Measurements from ENCODE around the gene PPP2R1B. TPM values are rescaled to one million over a fixed set of nuclear protein-coding genes. Genes with fewer than 3 reads are reported as not detected.

PPP2R1B gene
- total and polyA plus RNA-seq, 2 of the 8 experiments (the other 6 are each of a cell fraction or from before 2014, with no cell fraction given), result 25.8 to 87.0 TPM

DNA sequence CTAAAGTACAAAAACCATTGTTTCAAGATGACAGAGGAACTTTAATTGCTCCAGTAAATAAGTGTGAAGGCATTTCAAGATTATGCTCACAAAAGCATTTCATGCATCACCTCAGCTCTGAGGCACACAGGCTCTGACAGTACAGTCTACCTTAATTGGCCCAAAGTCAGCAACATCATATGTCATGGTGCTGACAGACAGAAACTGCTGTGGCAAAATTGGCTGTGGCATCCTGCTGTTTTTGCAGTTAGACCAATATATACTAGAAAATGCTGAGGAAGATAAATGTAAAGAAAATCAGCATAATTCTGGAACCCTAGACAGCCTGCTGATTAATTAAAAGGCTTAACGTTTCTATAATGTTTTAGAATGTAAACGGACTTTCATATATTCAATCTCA is 34.9 kb upstream of the PPP2R1B start:
- no peak overlapping the region for H3K23ac ChIP-seq (ENCODE audit: insufficient read length)
- no peak overlapping the region for H3K56ac ChIP-seq (replicated peaks; ENCODE audit: insufficient read length, low read depth, low read length)
- no peak overlapping the region for H2BK5ac ChIP-seq (ENCODE audit: low read depth, low read length)
- H3K14ac ChIP-seq (ENCODE audit: insufficient read length), result no peak overlapping the region
- H4K91ac ChIP-seq (replicated peaks; ENCODE audit: insufficient read length, low read length), result no peak overlapping the region
- no peak overlapping the region for H2AK5ac ChIP-seq (ENCODE audit: low read depth, low read length)
- no peaks in the 10 kb centered on the region for H3K27me3 ChIP-seq (replicated peaks in 1 of 4; ENCODE audit: control insufficient read depth in 3 of 4, extremely low read depth in 1 of 4, insufficient read depth in 3 of 4, low read length in 3 of 4)
- no peaks in the 10 kb centered on the region for H3K79me2 ChIP-seq (ENCODE audit: control insufficient read depth in 1 of 2, insufficient read depth in 2 of 2, low read length in 2 of 2)
- no peak overlapping the region for H2BK15ac ChIP-seq (ENCODE audit: low read length)
- H2BK12ac ChIP-seq (ENCODE audit: low read depth, low read length), result no peak overlapping the region
- no peaks in the 10 kb centered on the region for H3K23me2 ChIP-seq (ENCODE audit: low read depth, low read length)
- no peak overlapping the region for H4K5ac ChIP-seq (ENCODE audit: insufficient read length, low read depth, low read length)
- DNase-seq (ENCODE audit: low read depth in 1 of 2, low spot score in 2 of 2), result no peak
- H4K20me1 ChIP-seq (replicated peaks in 1 of 2; ENCODE audit: control insufficient read depth in 1 of 2, insufficient read depth in 2 of 2, low read length in 2 of 2), result no peaks in the 10 kb centered on the region
- H4K8ac ChIP-seq (ENCODE audit: extremely low read depth, insufficient read depth, low read length), result no peak overlapping the region
- H2BK120ac ChIP-seq (replicated peaks; ENCODE audit: low read depth, low read length), result no peak overlapping the region
- no peak overlapping the region for H2AFZ ChIP-seq (ENCODE audit: low read length)
- POLR2A ChIA-PET (ENCODE audit: partially characterized antibody), result no interaction called here
- H3K4ac ChIP-seq (replicated peaks; ENCODE audit: insufficient read length, low read depth, low read length), result no peak overlapping the region
- FAIRE-seq, result no peak
- no peak overlapping the region for H3K4me3 ChIP-seq (ENCODE audit: extremely low read depth in 1 of 4, insufficient read depth in 2 of 4, low read depth in 3 of 4, low read length in 4 of 4)
- H3K36me3 ChIP-seq (ENCODE audit: control insufficient read depth in 2 of 4, insufficient read depth in 4 of 4, low read length in 3 of 4), result no peaks in the 10 kb centered on the region; a peak in 2 of 8 replicates
- no peaks in the 10 kb centered on the region for H3K9me3 ChIP-seq (ENCODE audit: insufficient read depth in 2 of 2, low read depth in 1 of 2, low read length in 1 of 2)
- whole genome bisulfite sequencing, 2 experiments (ENCODE audit: extremely low coverage in 1 of 2, insufficient coverage in 1 of 2, insufficient read length in 1 of 2, insufficient replicate concordance in 2 of 2, low coverage in 1 of 2, low lambda C conversion rate in 2 of 2, missing lambda C conversion rate in 1 of 2), result 82% methylated on average over 2 of the region's 2 CpGs; no CpG with 5 or more reads in 1 of the 2 experiments
- CTCF ChIA-PET (ENCODE audit: partially characterized antibody), result interaction anchor here (2.0 kb wide), 1 partner anchor 25 kb away, joined by 6 read pairs; no protein-coding TSS in a partner anchor
- no peak overlapping the region for H3K27ac ChIP-seq (ENCODE audit: low read depth, low read length)
- no peaks in the 10 kb centered on the region for H3K4me1 ChIP-seq (replicated peaks in 1 of 4; ENCODE audit: control insufficient read depth in 3 of 4, insufficient read depth in 4 of 4, low read length in 3 of 4)
- H2BK20ac ChIP-seq (ENCODE audit: low read length), result no peak overlapping the region
- no peaks in the 10 kb centered on the region for H3K79me1 ChIP-seq (ENCODE audit: low read depth, low read length)
- H3K9ac ChIP-seq (replicated peaks in 1 of 4; ENCODE audit: extremely low read depth in 1 of 4, low read depth in 3 of 4, low read length in 3 of 4), result no peak overlapping the region
- H3K4me2 ChIP-seq (ENCODE audit: insufficient read depth in 1 of 2, low read depth in 2 of 2, low read length in 2 of 2), result no peak overlapping the region
- H3K18ac ChIP-seq (ENCODE audit: extremely low read depth, low read length), result no peak overlapping the region
- TF ChIP-seq BACH1 (IDR thresholded peaks at IDR 0.05; ENCODE audit: low read length) (no peak), HDAC6 (IDR thresholded peaks at IDR 0.05; ENCODE audit: low read depth, low read length) (no peak), MAFK (IDR thresholded peaks at IDR 0.05; ENCODE audit: low read depth, low read length) (no peak), RNF2 (IDR thresholded peaks at IDR 0.05; ENCODE audit: borderline replicate concordance, low read depth, low read length, missing control alignments, poor library complexity, severe bottlenecking) (no peak), SP4 (IDR thresholded peaks at IDR 0.05; ENCODE audit: low read length) (no peak), JUN (IDR thresholded peaks at IDR 0.05; ENCODE audit: low read depth, low read length) (no peak), CEBPB (IDR thresholded peaks at IDR 0.05; ENCODE audit: low read depth, low read length) (no peak), SRF (IDR thresholded peaks at IDR 0.05; ENCODE audit: low read depth, low read length) (no peak), CBX8 (IDR thresholded peaks at IDR 0.05; ENCODE audit: borderline replicate concordance, low read depth, low read length) (no peak), ZNF274 (IDR thresholded peaks at IDR 0.05; ENCODE audit: borderline replicate concordance, extremely low read depth, low read length) (no peak), SIX5 (IDR thresholded peaks at IDR 0.05; ENCODE audit: low read depth, low read length) (no peak)
- TF ChIP-seq, protein P1, sequence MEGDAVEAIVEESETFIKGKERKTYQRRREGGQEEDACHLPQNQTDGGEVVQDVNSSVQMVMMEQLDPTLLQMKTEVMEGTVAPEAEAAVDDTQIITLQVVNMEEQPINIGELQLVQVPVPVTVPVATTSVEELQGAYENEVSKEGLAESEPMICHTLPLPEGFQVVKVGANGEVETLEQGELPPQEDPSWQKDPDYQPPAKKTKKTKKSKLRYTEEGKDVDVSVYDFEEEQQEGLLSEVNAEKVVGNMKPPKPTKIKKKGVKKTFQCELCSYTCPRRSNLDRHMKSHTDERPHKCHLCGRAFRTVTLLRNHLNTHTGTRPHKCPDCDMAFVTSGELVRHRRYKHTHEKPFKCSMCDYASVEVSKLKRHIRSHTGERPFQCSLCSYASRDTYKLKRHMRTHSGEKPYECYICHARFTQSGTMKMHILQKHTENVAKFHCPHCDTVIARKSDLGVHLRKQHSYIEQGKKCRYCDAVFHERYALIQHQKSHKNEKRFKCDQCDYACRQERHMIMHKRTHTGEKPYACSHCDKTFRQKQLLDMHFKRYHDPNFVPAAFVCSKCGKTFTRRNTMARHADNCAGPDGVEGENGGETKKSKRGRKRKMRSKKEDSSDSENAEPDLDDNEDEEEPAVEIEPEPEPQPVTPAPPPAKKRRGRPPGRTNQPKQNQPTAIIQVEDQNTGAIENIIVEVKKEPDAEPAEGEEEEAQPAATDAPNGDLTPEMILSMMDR (IDR thresholded peaks at IDR 0.05; ENCODE audit: control extremely low read depth in 1 of 3, insufficient read depth in 1 of 3, low read depth in 1 of 3, low read length in 3 of 3), result no peak
- TF ChIP-seq, protein P2, sequence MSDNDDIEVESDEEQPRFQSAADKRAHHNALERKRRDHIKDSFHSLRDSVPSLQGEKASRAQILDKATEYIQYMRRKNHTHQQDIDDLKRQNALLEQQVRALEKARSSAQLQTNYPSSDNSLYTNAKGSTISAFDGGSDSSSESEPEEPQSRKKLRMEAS (IDR thresholded peaks at IDR 0.05), result no peak

Data from H1 (cell line).